SK-N-SH (cell line): Measurements from ENCODE around the gene RFX1.
"Not testable (repeated sequence)": the region's sequence is repeated elsewhere in the genome, so short reads cannot be mapped to it uniquely, and the experiment has no call there.

Source experiments
- EZH2phosphoT487 ChIP-seq: fragments of 200-600 bp; sonication (generic); IDR thresholded peaks from 2 replicates; pipeline ENCODE4 v1.6.1; 2017; ENCODE audit warnings: low read depth, mixed run types, mild to moderate bottlenecking, antibody characterized with exemption, moderate library complexity, borderline replicate concordance
- FOSL2 ChIP-seq: IDR thresholded peaks from 2 replicates; pipeline ENCODE4 v1.4.0; 2012; ENCODE audit warnings: low read depth, mild to moderate bottlenecking, moderate library complexity, borderline replicate concordance
- FOXM1 ChIP-seq: IDR thresholded peaks from 2 replicates; pipeline ENCODE4 v1.4.0; 2012; ENCODE audit warnings: low read depth, mild to moderate bottlenecking
- MAX ChIP-seq: IDR thresholded peaks from 2 replicates; pipeline ENCODE4 v1.4.0; 2012; ENCODE audit warnings: low read depth
- MXI1 ChIP-seq: IDR thresholded peaks from 2 replicates; pipeline ENCODE4 v1.6.1; 2012; ENCODE audit warnings: mild to moderate bottlenecking, low read depth, low read length, improper control_type of control experiment
- RAD21 ChIP-seq: IDR thresholded peaks from 2 replicates; pipeline ENCODE4 v1.6.1; 2012; ENCODE audit warnings: mild to moderate bottlenecking, low read length
- RFX5 ChIP-seq: IDR thresholded peaks from 2 replicates; pipeline ENCODE4 v1.6.1; 2012; ENCODE audit warnings: mild to moderate bottlenecking, improper control_type of control experiment, low read length
- SIN3A ChIP-seq: IDR thresholded peaks from 2 replicates; pipeline ENCODE4 v1.6.1; 2012; ENCODE audit warnings: low read depth, mild to moderate bottlenecking, low read length, moderate library complexity, borderline replicate concordance
- SMC3 ChIP-seq: IDR thresholded peaks from 2 replicates; pipeline ENCODE4 v1.6.1; 2012; ENCODE audit warnings: low read depth, low read length, improper control_type of control experiment
- TCF12 ChIP-seq: IDR thresholded peaks from 2 replicates; pipeline ENCODE4 v1.4.0; 2012
- TF ChIP-seq, protein P1 (sequence below): fragments of 200-600 bp; sonication (generic); IDR thresholded peaks from 2 replicates; pipeline ENCODE4 v1.6.1; 2017; ENCODE audit warnings: antibody characterized with exemption, mild to moderate bottlenecking, moderate library complexity

GRCh38 chr19:14042659-14043608 lies 36.8 kb upstream of the RFX1 start:
- TF ChIP-seq, protein P1, sequence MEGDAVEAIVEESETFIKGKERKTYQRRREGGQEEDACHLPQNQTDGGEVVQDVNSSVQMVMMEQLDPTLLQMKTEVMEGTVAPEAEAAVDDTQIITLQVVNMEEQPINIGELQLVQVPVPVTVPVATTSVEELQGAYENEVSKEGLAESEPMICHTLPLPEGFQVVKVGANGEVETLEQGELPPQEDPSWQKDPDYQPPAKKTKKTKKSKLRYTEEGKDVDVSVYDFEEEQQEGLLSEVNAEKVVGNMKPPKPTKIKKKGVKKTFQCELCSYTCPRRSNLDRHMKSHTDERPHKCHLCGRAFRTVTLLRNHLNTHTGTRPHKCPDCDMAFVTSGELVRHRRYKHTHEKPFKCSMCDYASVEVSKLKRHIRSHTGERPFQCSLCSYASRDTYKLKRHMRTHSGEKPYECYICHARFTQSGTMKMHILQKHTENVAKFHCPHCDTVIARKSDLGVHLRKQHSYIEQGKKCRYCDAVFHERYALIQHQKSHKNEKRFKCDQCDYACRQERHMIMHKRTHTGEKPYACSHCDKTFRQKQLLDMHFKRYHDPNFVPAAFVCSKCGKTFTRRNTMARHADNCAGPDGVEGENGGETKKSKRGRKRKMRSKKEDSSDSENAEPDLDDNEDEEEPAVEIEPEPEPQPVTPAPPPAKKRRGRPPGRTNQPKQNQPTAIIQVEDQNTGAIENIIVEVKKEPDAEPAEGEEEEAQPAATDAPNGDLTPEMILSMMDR: peak; percentile 69
- not testable (repeated sequence) for TF ChIP-seq FOSL2, EZH2phosphoT487, FOXM1, MXI1, SIN3A, MAX, RFX5, TCF12
- TF ChIP-seq RAD21: peak; percentile 56
- peak; percentile 30; the same call in 1 of the 2 replicates for TF ChIP-seq SMC3
